NCI-H2171 treated with DMSO at 0.1 percent for 48 hours (cell line): ENCODE results near the gene PGR.
"Not testable (repeated sequence)": the region's sequence is repeated elsewhere in the genome, so short reads cannot be mapped to it uniquely, and the experiment has no call there.

Experiments
- DNase-seq: peaks from one replicate; lab custom pipeline; 2025; lab: John Stamatoyannopoulos, UW

PGR gene

DNA sequence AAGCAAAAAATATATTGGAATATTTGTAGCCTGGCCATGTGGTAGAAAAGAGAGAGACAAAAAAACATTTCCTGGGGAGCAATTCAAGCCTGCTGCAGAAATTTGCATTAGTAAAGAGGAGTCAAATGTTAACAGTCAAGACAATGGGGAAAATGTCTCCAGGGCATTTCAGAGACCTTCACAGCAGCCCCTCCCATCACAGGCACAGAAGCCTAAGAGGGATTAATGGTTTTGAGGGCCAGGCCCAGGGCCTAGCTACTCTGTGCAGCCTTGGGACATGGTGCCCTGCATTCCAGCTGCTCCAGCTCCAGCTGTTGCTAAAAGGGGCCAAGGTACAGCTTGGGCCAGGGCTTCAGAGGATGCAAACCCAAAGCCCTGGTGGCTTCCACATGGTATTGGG is 46.8 kb downstream of the PGR start:
- DNase-seq: no peak

DNA sequence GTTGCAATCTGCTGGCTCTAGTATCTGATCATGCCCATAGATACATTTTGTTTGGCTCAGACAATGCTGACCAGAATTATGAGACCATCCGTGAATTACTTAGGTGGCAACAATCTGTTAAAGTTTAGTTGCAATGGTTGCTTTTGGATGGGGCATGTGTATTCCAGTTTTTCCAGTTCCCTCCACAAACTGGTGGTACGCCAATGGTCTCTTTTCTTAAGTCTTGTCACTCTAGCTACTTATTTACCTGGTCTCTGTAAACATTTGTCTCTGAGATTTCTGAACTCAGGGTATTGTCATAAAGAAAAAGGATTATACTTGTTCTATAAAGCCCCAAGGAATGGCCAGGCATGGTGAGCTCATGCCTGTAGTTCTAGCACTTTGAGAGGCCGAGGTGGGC is 65.9 kb downstream of the PGR start:
- no peak for DNase-seq

DNA sequence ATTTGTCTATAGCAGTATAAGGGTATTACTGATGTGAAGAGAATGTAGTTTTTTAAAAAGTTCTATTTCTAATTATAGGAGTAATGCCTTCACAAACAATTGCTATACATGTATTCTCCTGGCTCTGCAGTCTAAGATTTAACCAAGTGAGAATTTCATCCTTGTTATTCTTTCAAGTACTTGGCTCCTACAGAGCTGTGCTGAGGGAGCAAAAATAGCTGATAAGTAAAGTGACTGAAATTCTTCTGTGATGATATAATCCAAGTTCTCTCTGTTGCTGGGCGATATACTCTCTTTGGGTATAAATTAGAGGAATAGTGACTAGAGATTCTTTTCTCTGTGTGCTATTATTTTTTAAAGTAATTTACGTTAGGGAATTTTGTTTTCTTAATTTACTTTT is 68.0 kb downstream of the PGR start:
- no peak for DNase-seq

DNA sequence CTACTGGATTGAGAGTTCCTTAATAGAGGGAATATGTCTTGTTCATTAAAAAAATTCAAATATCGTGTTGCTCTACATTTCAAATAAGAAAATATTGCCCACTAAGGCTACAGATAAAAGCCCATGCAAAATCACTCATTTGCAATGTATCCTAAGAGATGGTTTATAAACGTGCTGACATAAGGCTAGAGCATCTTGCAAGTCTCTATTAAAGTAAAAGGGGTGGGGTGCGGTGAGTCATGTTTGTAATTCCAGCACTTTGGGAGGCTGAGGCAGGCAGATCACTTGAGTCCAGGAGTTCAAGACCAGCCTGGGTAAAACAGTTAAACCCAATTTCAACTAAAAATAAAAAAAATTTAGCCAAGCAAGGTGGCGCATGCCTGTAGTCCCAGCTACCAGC is 70.3 kb downstream of the PGR start:
- no peak for DNase-seq

DNA sequence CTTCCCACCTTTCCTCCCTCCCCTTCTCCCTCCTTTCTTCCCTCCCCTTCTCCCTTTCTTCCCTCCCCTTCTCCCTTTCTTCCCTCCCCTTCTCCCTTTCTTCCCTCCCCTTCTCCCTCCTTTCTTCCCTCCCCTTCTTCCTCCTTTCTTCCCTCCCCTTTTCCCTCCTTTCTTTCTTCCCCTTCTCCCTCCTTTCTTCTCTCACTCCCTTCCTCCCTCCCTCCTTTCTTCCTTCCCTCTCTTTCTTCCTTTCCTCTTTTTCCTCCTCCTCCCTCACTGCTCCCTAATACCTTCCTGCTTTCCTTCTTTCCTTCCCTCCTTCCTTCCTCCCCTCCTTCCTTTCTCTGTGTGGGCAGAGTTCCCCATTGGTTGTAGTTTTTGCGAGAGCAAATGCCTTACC is 76.1 kb downstream of the PGR start:
- DNase-seq: no peak

DNA sequence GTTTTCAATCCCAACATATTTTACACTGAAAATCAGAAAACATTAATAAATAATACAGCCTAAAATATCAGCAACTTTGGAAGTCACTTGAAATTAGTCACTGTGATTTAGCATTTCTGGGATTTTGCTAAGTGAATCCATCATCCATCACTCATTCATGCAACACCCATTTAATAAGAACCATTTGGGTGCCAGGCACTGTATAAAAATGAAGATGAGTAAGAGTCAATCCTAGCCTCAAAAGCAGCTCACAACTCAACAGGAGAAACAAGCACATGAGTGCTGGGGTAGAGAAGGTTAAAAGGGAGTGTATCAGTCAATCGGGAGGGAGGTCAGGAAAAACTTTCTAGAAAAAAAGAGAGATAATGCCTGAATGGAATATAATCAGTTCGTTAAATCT is 77.9 kb downstream of the PGR start:
- DNase-seq: no peak

DNA sequence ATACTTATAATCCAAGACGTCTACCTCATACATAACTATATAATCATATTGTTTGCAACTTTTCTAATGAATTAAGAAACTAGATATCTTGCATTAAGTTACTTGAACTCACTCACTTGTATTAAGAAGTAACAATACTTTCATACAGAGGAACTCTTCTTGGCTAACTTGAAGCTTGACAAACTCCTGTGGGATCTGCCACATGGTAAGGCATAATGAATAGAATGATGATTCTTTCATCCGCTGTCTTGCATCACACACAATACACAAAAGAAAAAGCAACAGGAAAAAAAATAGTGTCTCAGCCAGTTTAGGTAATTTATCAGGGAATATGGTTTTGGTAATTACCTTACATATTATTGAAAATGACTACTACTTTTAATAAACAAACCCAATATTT is 79.8 kb downstream of the PGR start:
- no peak for DNase-seq

DNA sequence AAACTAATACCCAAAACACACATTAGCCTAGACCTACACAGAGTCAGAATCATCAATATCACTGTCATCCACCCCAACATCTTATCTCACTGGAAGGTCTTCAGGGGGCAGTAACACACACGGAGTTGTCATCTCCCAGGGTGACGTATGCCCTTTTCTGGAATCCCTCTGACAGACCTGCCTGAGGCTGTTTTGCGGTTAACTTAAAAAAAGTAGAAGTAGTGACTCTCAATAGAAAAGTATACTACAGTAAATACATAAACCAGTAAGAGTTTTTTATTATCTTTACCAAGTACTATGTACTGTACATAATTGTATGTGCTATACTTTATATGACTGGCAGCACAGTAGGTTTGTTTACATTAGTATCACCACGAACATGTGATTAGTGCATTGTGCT is 80.5 kb downstream of the PGR start:
- DNase-seq: no peak

DNA sequence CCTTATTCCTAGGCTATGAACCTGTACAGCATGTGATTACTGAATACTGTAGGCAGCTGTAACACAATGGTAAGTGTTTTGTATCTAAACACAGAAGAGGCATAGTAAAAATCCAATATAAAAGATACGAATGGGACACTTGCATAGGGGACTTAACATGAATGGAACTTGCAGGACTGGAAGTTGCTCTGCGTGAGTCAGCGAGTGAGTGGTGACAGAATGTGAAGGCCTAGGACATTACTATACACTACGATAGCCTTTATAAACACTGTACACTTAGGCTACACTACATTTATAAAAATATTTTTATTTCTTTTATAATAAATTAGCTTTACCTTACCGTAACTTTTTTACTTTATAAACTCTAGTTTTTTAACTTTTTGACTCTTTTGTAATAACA is 81.1 kb downstream of the PGR start:
- DNase-seq: no peak

DNA sequence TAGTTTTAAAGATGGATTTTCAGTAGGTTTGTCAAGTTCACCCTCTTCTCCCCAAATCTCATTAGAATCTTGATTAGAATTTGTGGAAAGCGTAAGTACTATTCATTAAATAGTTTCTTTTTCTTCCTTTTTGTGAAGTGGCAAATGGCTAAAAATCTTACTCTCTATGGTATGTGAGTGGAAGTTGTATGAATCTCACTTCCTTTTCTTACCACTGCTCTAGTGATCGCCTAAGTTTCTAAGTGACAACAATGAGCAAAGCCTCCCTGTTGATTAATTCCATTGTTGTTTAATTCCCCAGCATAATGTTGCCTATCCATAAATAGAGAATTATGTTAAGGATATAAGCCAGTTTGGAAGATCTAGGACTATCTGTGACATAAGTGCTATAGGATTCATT is 82.7 kb downstream of the PGR start:
- DNase-seq: no peak

DNA sequence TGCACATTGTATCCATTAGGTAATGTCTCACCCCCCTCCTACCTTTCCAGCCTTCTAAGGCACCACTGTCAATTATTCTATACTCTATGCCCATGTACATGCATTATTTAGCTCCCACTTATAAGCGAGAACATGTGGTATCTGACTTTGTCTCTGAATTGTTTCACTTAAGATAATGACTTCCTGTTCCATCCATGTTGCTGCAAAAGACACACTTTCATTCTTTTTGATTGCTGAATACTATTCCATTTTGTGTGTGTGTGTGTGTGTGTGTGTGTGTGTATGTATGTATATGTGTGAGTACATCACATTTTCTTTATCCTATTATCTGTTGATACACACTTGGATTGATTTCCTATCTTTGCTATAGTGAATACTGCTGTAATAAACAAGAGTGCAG is 84.2 kb downstream of the PGR start:
- no peak for DNase-seq

DNA sequence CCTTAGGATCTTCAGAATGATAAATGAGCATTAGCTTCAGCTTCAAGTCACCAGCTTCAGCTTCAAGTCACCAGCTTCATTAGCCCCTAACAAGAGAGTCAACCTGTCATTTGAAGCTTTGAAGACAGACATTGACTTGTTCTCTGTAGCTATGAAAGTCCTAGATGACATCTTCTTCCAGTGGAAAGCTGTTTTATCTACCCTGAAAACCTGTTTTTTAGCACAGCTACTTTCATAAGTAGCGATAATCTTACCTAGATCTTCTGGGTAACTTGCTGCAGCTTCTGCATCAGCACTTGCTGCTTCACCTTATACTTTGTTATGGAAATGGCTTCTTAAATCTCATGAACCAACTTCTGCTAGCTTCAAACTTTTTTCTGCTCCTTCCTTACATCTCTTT is 85.7 kb downstream of the PGR start:
- DNase-seq: no peak

DNA sequence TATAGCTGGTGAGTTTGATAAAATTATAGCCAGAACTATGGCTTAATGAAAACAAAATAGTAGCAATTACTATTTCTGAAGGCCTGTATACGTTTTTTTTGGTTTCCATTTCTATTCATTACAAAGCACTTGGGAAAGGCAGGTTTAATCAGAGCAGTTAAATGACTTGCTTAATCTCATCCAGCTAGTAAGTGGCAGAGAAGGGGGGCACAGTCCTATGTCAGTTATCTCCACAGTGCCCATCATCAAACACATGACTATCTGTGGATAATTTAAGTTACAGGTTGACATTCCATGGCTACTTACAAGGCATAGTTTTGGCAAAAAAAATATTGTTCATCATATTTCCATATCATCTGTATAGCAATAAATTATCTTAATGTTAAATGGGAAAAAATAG is 93.7 kb downstream of the PGR start:
- no peak for DNase-seq

DNA sequence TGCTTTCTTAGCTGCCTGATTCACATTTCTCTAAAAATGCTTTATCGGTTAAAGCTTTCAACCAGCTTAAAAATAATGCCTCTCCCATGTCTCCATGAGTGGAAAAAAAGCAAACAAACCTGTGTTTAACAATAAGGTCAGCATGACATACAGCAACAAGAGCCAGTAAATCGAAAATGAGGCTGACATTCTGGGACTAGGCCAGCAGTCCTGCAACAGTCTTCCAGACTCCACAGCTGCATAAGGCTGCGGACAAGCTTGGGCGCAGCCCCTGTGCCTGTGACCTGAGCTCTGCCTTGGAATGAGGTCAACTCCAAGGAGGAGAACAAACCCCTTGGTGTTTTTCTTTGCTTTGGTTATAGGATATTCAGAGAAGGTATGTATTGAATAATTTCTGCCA is 95.5 kb downstream of the PGR start:
- DNase-seq: peak; percentile 3

DNA sequence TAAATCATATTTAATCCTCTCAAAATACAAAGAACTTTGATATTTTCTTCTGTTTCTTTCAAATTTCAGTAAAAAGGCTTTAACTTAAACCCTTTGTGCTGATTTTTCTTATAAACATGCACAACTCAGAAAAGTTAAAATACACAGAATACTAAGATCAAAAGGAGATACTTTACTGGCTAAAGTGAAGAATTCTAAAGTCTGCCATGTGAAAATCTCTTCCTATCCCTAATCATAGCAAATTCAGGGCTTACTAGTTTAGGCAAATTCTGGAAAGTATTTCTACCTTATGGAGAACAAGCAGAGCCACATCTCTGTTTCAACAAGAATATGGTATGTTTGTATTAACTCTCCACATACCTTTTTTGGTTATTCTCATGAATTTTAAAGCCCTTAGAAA is 96.6 kb downstream of the PGR start:
- DNase-seq: no peak

DNA sequence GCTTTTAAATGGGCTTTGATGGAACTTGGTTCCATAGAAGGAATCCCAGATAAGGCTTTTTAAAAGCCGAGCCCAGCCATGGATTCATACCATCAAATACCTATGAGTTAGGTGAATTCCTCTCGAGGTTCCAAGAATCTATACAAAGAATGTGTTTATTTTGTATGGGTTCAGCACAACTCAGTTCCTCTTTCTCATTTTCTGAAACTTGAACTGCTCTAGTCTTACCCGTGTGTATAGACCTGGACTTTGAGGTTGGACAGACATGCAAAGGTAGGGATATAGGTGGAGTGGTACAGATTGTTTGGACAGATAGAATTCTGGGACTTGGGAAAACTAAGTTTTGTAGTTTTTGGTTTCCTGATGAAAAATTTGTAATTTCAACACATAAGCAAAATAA is 97.9 kb downstream of the PGR start:
- DNase-seq: no peak

DNA sequence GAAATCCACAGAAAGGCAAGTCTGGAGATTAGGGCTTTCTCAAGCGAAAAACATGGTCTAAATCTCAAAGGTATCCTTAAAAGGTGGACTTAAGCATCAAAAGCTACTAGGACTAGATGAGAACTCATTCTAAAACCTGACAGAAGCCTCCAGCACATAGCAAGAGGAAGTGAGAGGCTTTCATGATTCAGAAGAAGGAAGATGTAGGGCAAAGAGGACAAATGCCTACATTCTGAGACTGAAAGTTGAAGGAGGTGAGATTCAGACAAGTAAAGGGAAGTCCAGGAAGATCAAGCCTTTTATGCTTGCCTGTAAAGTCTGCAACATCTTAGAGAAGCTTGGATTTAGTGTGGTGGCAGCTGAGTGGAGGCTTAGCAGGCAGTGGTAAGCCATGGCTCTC is 98.9 kb downstream of the PGR start:
- DNase-seq: no peak

DNA sequence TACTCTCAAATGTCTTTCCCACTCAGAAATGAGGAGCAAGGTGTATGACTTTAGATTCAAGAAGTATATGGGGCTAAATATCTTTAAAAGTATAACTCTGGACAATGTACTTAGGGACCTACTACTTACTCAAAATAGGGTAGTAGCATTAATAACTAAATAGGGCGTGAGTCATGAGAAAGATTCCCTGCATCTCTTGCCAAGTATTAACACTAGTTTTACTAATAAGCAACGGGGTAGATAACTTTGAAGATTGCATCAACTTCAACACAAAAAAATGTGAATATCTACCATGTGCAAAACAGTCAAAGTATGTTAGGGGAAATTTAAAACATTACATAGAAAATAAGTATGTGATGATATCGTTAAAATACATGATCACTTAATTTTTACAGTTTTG is 99.6 kb downstream of the PGR start:
- no peak for DNase-seq

DNA sequence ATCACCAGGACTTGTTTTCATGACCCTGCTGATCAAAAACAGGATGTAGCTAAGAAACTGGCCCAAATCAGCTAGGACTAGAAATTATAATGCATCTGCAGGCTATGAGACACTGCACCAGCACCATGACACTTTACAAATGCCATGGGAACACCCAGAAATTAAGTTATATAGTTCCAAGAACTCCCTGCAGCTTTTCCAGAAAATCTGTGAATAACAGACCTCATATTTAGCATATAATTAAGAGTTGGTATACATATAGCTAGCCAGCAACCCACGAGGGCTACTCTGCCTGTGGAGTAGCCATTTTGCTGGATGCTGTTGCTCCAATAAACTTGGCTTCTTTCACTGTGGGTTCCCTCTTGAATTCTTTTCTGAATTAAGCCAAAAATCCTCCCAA is 101.0 kb downstream of the PGR start:
- no peak for DNase-seq

DNA sequence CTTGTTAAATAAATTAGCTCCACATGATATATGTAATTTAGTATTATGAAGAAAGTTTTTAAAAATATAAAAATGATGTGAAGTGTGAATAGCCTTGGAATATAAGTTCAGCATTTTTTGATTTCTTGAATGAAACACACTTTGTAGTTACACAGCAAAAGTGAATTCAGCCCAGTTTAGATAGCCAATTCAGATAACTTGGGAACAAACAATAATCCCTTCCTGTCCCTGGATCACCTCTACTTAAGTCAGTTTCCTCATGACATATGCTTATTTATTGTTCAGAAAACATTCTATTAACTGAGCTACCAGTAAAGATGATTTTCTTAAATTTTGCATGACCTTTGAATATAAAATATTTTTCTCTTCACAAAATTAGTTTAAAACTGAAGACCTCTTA is 107.4 kb downstream of the PGR start:
- DNase-seq: no peak

DNA sequence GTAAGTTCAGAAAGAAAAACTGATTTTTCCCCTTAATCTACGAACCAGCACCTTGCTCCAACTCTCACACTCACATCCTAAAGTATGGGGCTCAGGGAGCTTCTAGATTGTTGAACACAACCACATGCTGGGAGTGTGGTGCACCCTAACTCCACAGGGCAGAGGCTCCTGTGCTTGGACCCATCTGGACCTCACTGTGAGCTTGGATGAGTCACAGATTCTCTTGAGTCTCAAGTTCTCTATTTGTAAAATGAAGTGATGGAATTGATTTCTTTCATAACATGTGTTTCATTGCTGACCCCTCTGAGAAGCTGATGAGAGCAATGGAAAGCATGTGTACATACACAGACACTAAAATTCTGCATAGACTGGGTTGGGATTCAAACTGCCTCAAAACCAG is 109.7 kb downstream of the PGR start:
- DNase-seq: no peak

DNA sequence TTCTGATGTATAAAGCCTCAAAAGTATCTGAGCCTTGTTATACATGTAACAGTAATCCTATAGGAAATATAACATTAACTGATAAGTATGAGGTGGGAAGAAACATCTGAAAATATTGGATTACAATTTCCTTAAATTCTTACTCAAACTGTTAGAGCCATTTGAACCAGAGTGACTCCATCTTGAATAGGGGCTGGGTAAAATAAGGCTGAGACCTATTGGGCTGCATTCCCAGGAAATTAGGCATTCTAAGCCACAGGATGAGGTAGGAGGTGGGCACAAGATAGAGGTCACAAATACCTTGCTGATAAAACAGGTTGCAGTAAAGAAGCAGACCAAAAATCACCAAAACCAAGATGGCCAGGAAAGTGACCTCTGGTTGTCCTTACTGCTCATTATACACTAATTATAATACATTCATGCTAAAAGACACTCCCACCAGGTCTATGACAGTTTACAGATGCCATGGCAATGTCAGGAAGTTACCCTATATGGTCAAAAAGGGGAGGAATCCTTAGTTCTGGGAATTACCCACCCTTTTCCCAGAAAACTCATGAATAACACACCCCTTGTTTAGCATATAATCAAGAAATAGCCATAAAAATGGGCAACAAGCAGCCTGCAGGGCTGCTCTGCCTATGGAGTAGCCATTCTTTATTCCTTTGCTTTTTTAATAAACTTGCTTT is 114.9 kb downstream of the PGR start:
- no peak for DNase-seq

DNA sequence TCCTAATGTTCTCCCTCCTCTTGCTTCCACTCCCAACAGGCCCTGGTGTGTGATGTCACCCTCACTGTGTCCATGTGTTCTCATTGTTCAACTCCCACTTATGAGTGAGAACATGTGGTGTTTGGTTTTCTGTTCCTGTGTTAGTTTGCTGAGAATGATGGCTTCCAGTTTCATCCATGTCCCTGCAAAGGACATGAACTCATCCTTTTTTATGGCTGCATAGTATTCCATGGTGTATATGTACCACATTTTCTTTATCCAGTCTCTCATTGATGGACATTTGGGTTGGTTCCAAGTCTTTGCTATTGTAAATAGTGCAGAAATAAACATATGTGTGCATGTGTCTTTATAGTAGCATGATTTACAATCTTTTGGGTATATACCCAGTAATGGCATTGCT is 115.9 kb downstream of the PGR start:
- not testable (repeated sequence) for DNase-seq

DNA sequence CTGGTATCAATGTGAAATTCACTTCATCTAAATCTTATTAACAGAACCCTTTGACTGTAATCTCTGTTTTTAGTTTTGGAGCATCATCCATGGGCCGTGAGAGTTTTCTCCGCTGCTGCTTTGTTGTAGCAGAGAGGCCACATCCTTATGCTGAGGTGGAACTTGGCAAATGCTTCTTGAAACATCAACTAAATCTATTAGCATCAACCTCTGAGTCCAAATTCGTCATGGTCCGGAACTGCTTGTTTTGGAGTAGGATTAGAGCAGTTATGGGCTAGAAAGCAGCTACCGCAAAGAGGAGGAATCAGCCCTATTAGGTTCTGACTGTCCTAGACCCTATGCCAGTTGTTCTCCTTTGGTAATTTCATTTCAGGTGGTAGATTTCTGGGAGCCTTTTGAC is 117.7 kb downstream of the PGR start:
- no peak for DNase-seq

DNA sequence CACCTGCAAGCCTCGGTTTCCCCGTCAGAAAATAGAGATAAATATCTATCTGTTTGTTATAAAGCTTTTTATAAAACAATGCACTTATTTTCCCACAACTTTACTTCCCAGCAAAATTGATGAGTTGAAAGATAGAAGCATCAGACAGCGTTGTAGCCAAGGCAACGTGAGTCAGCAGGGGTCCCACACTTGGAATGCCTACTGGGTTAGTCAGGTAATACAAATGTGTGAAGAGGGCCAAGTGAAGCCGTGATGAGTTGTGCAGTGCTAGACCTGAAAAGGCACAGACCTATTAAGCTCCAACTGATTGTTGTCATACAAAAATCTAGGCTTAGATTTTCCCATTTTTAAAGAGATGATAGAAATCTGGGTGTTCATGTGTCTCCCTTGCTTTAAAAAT is 118.7 kb downstream of the PGR start:
- DNase-seq: no peak
